C4-2B (cell line): ENCODE data around the gene NLRP7.
"Not testable (repeated sequence)": the region's sequence is repeated elsewhere in the genome, so short reads cannot be mapped to it uniquely, and the experiment has no call there.

Experiments
- CTCF ChIP-seq: fragments of 450-650 bp; conservative IDR thresholded peaks from 2 replicates; pipeline ENCODE4 v1.5.1; 2017; ENCODE audit warnings: mild to moderate bottlenecking
- ZFX ChIP-seq: fragments of 450-650 bp; IDR thresholded peaks from 2 replicates; pipeline ENCODE4 v1.6.1; 2017

DNA sequence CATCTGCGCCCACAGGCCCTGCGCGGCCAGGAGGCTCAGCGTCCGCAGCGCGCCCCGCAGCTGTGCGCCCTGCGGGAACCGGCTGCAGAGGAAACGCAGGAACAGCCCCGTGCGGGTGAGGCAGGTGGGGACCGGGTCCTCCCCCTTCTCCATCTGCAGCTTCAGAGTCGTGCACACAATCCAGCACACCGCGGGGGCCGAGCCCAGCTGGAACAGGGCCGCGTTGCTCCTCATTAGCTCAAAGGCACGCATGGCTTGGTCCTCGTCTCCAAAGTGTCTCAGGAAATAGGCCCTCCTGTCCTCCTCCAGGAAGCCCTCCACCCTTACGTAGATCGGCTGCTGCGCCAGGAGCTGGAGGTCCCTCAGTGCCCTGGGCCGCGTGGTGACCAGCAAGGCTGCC lies 7.8 kb downstream of the NLRP7 start:
- not testable (repeated sequence) for TF ChIP-seq CTCF, ZFX
